A549 (cell line): Measurements from ENCODE around the gene UQCR11.

Source experiments
- CBX8 ChIP-seq: fragments of 200-600 bp; sonication (generic); IDR thresholded peaks from 2 replicates; pipeline ENCODE4 v1.6.1; 2016
- CTCF ChIP-seq: fragments of >200 bp; sonication (Bioruptor Twin); formaldehyde crosslinking; IDR thresholded peaks from 3 replicates; pipeline ENCODE4 v1.5.1; 2016
- EP300 ChIP-seq, 2 experiments: fragments of >200 bp; sonication (Bioruptor Twin); formaldehyde crosslinking; IDR thresholded peaks; 2 replicates in 1 of 2; 3 replicates in 1 of 2; pipeline ENCODE4 v1.6.1; 2016 to 2017
- KDM1A ChIP-seq: fragments of 200-600 bp; sonication (generic); IDR thresholded peaks from 2 replicates; pipeline ENCODE4 v1.6.1; 2016; ENCODE audit warnings: low read depth, mild to moderate bottlenecking
- MAFK ChIP-seq: fragments of 450-650 bp; IDR thresholded peaks from 2 replicates; pipeline ENCODE4 v1.6.1; 2014; ENCODE audit not compliant: partially characterized antibody
- POLR2A ChIP-seq: IDR thresholded peaks from 2 replicates; pipeline ENCODE4 v1.6.1; 2012; ENCODE audit warnings: mild to moderate bottlenecking, low read length
- RAD21 ChIP-seq, 2 experiments: fragments of >200 bp in 1 of 2; sonication (Bioruptor Twin) in 1 of 2; formaldehyde crosslinking in 1 of 2; IDR thresholded peaks in 1 of 2; conservative IDR thresholded peaks in 1 of 2; 2 replicates in 1 of 2; 3 replicates in 1 of 2; pipeline ENCODE4 v1.6.1; 2012 to 2018; ENCODE audit warnings: inconsistent platforms in 1 of 2
- SREBF2 ChIP-seq: fragments of 450-650 bp; IDR thresholded peaks from 2 replicates; pipeline ENCODE4 v1.6.1; 2014; ENCODE audit warnings: mild to moderate bottlenecking, moderate library complexity
- TP53 ChIP-seq: fragments of 250-450 bp; sonication (Bioruptor Pico); IDR thresholded peaks from 2 replicates; pipeline ENCODE4 v1.5.0; 2021; ENCODE audit warnings: mild to moderate bottlenecking, moderate library complexity

- no peak for TF ChIP-seq CTCF
- no peak for TF ChIP-seq TP53 (CRISPR knock-in tag)
- no peak for TF ChIP-seq EP300 (IDR thresholded peaks at IDR 0.05)
- TF ChIP-seq POLR2A: no peak
- TF ChIP-seq MAFK: no peak
- TF ChIP-seq RAD21 (conservative IDR thresholded peaks at IDR 0.05 in 1 of 2, IDR thresholded peaks at IDR 0.05 in 1 of 2): no peak
- TF ChIP-seq SREBF2: no peak
- TF ChIP-seq CBX8: no peak
- TF ChIP-seq KDM1A: no peak
Observed at GRCh38 chr19:1554968-1555367, 50.3 kb downstream of the UQCR11 start.
